ENCODE data around the gene SRSF6.

- TF ChIP-seq CTCF (IDR thresholded peaks at IDR 0.05) (no peak), POLR2A (IDR thresholded peaks at IDR 0.05) (no peak)
These were observed 13.6 kb upstream of the SRSF6 start for GRCh38 chr20:43444107-43444506.
